MM.1S (cell line): ENCODE data around the gene SMIM35.

Experiments used
- DNase-seq: peaks from one replicate; pipeline ENCODE4 v3.0.0-alpha.2; 2015
- H2AFZ ChIP-seq: fragments of 300-600 bp; sonication (generic); 2 replicates; pipeline ENCODE4 v1.6.0; 2016; ENCODE audit warnings: antibody characterized with exemption, low read length
- H3F3A ChIP-seq: fragments of 300-600 bp; sonication (generic); 2 replicates; pipeline ENCODE4 v1.6.1; 2016; ENCODE audit warnings: mild to moderate bottlenecking, antibody characterized with exemption, low read length, moderate library complexity, mixed read lengths; ENCODE audit not compliant: insufficient read depth
- H3K27ac ChIP-seq: fragments of 300-600 bp; sonication (generic); 2 replicates; pipeline ENCODE4 v1.5.1; 2016; ENCODE audit warnings: mild to moderate bottlenecking, low read length
- H3K27me3 ChIP-seq: fragments of 300-600 bp; sonication (generic); replicated peaks from 2 replicates; pipeline ENCODE4 v1.6.0; 2016; ENCODE audit warnings: low read length; ENCODE audit not compliant: insufficient read depth
- H3K36me3 ChIP-seq: fragments of 300-600 bp; sonication (generic); replicated peaks from 2 replicates; pipeline ENCODE4 v1.6.1; 2016; ENCODE audit warnings: mild to moderate bottlenecking, low read length, mixed read lengths; ENCODE audit not compliant: insufficient read depth
- H3K4me1 ChIP-seq: fragments of 300-600 bp; sonication (generic); 2 replicates; pipeline ENCODE4 v1.6.1; 2016; ENCODE audit warnings: low read length, mixed read lengths
- H3K4me2 ChIP-seq: fragments of 300-600 bp; sonication (generic); 2 replicates; pipeline ENCODE4 v1.6.0; 2016; ENCODE audit warnings: low read depth, low read length
- H3K4me3 ChIP-seq: fragments of 300-600 bp; sonication (generic); 2 replicates; pipeline ENCODE4 v1.5.1; 2016; ENCODE audit warnings: low read length, mixed read lengths
- H3K79me2 ChIP-seq: fragments of 300-600 bp; sonication (generic); 2 replicates; pipeline ENCODE4 v1.6.1; 2016; ENCODE audit warnings: mixed run types, low read length, mixed read lengths
- H3K9ac ChIP-seq: fragments of 300-600 bp; sonication (generic); 2 replicates; pipeline ENCODE4 v1.6.1; 2016; ENCODE audit warnings: low read length, mixed read lengths
- H3K9me2 ChIP-seq: fragments of 300-600 bp; sonication (generic); replicated peaks from 2 replicates; pipeline ENCODE4 v1.6.1; 2016; ENCODE audit warnings: mild to moderate bottlenecking, low read length, mixed read lengths; ENCODE audit not compliant: insufficient read depth
- H3K9me3 ChIP-seq: fragments of 300-600 bp; sonication (generic); replicated peaks from 2 replicates; pipeline ENCODE4 v1.6.1; 2016; ENCODE audit warnings: mild to moderate bottlenecking, low read length, mixed read lengths; ENCODE audit not compliant: insufficient read depth
- H4K20me1 ChIP-seq: fragments of 300-600 bp; sonication (generic); 2 replicates; pipeline ENCODE4 v1.6.1; 2016; ENCODE audit warnings: mild to moderate bottlenecking, low read length, moderate library complexity, mixed read lengths; ENCODE audit not compliant: insufficient read depth
- CTCF ChIP-seq: fragments of 300-600 bp; sonication (generic); IDR thresholded peaks from 2 replicates; pipeline ENCODE4 v1.5.1; 2016; ENCODE audit warnings: antibody characterized with exemption, low read length, mixed read lengths
- EZH2 ChIP-seq: fragments of 300-600 bp; sonication (generic); optimal IDR thresholded peaks from 2 replicates; pipeline ENCODE3; 2017; ENCODE audit warnings: low read depth, mild to moderate bottlenecking, antibody characterized with exemption, low read length, mixed read lengths
- EZH2phosphoT487 ChIP-seq: fragments of 300-600 bp; sonication (generic); IDR thresholded peaks from 2 replicates; pipeline ENCODE4 v1.6.1; 2018; ENCODE audit warnings: antibody characterized with exemption, low read length

SMIM35 gene

DNA sequence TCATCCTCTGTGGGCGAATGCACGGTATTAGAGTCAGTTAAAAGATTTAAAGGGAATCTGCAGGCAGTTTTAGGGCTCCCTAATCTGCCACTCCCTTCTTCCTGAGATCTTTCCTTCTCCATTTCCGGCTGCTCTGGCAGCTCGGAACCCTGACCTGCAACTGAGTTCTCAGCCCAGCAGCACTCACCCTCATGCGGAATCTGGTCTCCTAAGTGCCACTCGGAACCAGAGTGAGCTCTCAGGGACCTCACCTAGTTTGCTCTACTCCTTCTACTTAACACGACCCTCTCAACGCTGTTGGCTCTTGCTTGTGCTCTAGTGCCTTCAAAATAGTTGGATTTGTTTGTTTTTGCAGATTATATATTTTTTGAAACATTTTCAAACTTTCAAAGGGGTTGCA lies 119.9 kb downstream of the SMIM35 start:
- Histone ChIP-seq H3K36me3 (no peaks in the 10 kb centered on the region), H3K9me3 (no peaks in the 10 kb centered on the region), H3K9me2 (no peaks in the 10 kb centered on the region), H3K27ac (no peak overlapping the region), H2AFZ (no peak overlapping the region), H3K79me2 (no peaks in the 10 kb centered on the region), H3K27me3 (no peaks in the 10 kb centered on the region), H4K20me1 (no peaks in the 10 kb centered on the region), H3K4me1 (peaks cover 9% of the 10 kb centered on the region; the same call in 1 of the 2 replicates), H3F3A (no peaks in the 10 kb centered on the region), H3K4me3 (no peak overlapping the region), H3K4me2 (no peak overlapping the region), H3K9ac (no peak overlapping the region)
- no peak for DNase-seq
- TF ChIP-seq EZH2phosphoT487 (no peak), CTCF (no peak), EZH2 (no peak)

DNA sequence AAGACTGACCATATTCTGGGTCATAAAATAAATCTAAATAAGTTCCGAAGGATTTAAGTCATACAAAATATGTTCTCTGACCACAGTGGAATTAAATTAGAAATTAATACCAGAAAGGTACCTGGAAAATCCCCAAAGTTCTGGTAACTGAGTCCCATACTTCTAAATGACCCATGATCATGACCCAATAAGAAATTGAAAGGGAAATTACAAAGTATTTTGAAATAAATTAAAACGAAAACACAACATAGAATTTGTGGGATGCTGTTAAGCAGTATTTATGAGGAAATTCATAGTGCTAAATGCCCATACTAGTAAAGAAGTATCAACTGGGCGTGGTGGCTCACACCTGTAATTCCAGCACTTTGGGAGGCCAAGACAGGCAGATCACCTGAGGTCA lies 123.9 kb downstream of the SMIM35 start:
- peaks cover 15% of the 10 kb centered on the region for H3K4me1 ChIP-seq
- no peaks in the 10 kb centered on the region for H3K79me2 ChIP-seq
- no peaks in the 10 kb centered on the region for H3K9me2 ChIP-seq
- H3K9me3 ChIP-seq = no peaks in the 10 kb centered on the region
- H3K27me3 ChIP-seq = no peaks in the 10 kb centered on the region
- peaks cover 7% of the 10 kb centered on the region; the same call in 1 of the 2 replicates for H3F3A ChIP-seq
- no peak overlapping the region for H3K27ac ChIP-seq
- no peak overlapping the region for H2AFZ ChIP-seq
- no peak overlapping the region for H3K9ac ChIP-seq
- no peaks in the 10 kb centered on the region for H3K36me3 ChIP-seq
- TF ChIP-seq EZH2phosphoT487 (no peak), CTCF (no peak), EZH2 (no peak)
- no peaks in the 10 kb centered on the region for H4K20me1 ChIP-seq
- no peak overlapping the region for H3K4me3 ChIP-seq
- DNase-seq = no peak
- H3K4me2 ChIP-seq = no peak overlapping the region

DNA sequence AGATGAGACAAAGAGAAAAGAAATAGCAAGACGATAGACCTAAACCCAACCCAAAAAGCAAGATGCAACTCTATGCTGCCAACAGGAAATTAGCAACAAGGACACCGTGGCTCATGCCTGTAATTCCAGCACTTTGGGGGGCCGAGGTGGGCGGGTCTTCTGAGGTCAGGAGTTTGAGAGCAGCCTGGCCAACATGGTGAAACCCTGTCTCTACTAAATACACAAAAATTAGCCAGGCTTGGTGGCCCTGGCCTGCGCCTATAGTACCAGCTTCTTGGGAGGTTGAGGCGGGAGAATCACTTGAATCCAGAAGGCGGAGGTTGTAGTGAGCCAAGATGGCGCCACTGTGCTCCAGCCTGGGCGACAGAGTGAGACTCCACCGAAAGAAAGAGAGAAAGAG lies 124.9 kb downstream of the SMIM35 start:
- no peaks in the 10 kb centered on the region for H3K36me3 ChIP-seq
- TF ChIP-seq CTCF (no peak), EZH2 (no peak), EZH2phosphoT487 (no peak)
- H3K4me3 ChIP-seq = no peak overlapping the region
- no peak overlapping the region for H3K27ac ChIP-seq
- no peak for DNase-seq
- H3K27me3 ChIP-seq = no peaks in the 10 kb centered on the region
- H3K79me2 ChIP-seq = no peaks in the 10 kb centered on the region
- no peak overlapping the region for H3K4me2 ChIP-seq
- H2AFZ ChIP-seq = no peak overlapping the region
- H4K20me1 ChIP-seq = no peaks in the 10 kb centered on the region
- no peaks in the 10 kb centered on the region for H3K9me3 ChIP-seq
- no peak overlapping the region for H3K9ac ChIP-seq
- H3F3A ChIP-seq = peaks cover 7% of the 10 kb centered on the region; the same call in 1 of the 2 replicates
- H3K9me2 ChIP-seq = no peaks in the 10 kb centered on the region
- peaks cover 15% of the 10 kb centered on the region for H3K4me1 ChIP-seq
